Thyroid gland (tissue), 4 donors: ENCODE measurements around the gene KDR.

Source experiments
- POLR2A ChIP-seq, 2 donors: fragments of 450-650 bp; IDR thresholded peaks; one replicate each; pipeline ENCODE4 v1.6.1; 2017; ENCODE audit warnings: antibody characterized with exemption in 2 of 2, mild to moderate bottlenecking in 2 of 2, moderate library complexity in 1 of 2
- TF ChIP-seq, protein P1 (sequence below), 6 experiments: fragments of 200-600 bp in 3 of 6; fragments of 450-650 bp in 3 of 6; sonication (generic) in 3 of 6; IDR thresholded peaks; one replicate each; pipeline ENCODE4 v1.5.1; 2016 to 2019; ENCODE audit warnings: antibody characterized with exemption in 6 of 6, mild to moderate bottlenecking in 2 of 6, inconsistent platforms in 1 of 6, moderate library complexity in 1 of 6

DNA sequence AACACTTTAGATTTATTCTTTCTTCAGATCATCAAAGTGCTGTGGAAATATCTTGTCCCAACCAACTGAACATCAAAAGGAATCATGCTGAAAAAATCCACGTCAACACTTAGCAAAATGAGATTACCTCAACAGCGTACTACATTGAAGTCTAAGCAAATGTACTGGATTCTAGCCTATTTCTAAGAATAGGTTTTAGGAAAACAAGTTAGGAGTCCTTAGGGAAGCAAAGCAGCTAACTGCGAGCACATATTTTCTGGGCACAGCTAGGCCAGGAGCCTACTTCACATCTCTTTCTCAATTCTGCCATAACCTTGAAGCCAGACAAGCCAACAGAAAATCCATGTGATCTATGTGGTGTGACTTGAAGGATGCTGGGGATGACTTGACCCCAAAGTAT lies 22.2 kb downstream of the KDR start:
- TF ChIP-seq, protein P1, sequence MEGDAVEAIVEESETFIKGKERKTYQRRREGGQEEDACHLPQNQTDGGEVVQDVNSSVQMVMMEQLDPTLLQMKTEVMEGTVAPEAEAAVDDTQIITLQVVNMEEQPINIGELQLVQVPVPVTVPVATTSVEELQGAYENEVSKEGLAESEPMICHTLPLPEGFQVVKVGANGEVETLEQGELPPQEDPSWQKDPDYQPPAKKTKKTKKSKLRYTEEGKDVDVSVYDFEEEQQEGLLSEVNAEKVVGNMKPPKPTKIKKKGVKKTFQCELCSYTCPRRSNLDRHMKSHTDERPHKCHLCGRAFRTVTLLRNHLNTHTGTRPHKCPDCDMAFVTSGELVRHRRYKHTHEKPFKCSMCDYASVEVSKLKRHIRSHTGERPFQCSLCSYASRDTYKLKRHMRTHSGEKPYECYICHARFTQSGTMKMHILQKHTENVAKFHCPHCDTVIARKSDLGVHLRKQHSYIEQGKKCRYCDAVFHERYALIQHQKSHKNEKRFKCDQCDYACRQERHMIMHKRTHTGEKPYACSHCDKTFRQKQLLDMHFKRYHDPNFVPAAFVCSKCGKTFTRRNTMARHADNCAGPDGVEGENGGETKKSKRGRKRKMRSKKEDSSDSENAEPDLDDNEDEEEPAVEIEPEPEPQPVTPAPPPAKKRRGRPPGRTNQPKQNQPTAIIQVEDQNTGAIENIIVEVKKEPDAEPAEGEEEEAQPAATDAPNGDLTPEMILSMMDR (IDR thresholded peaks at IDR 0.05): no peak
- no peak for TF ChIP-seq POLR2A (IDR thresholded peaks at IDR 0.05)
